ENCODE measurements around the gene KANSL2. TPM values are rescaled to one million over a fixed set of nuclear protein-coding genes. Genes with fewer than 3 reads are reported as not detected.

The KANSL2 gene
- total and polyA plus RNA-seq, 2 of the 4 experiments (the other 2 are of a cell fraction) = 25.2 to 47.5 TPM

GRCh38 chr12:48618541-48618940, 63.5 kb downstream of the KANSL2 start:
- no peaks in the 10 kb centered on the region for H3K4me1 ChIP-seq (ENCODE audit: control insufficient read depth, insufficient read depth, low read length)
- ChIA-PET POLR2A (ENCODE audit: unreplicated experiment) (no interaction called here), CTCF (interaction anchor here (0.6 to 1.5 kb wide), 8 partner anchors 9 to 423 kb away, joined by 3 to 10 read pairs (median 4); no protein-coding TSS in a partner anchor)
- no peak overlapping the region for H3K9ac ChIP-seq (ENCODE audit: low read depth, low read length)
- dilution Hi-C loops (cut with HindIII; ENCODE audit: low sequenced_read_pairs, unreplicated experiment) (no loop called here), in situ Hi-C loops (cut with MboI; ENCODE audit: low sequenced_read_pairs) (loop anchor here (5.0 kb wide), 1 partner anchor 76 kb away; no protein-coding TSS in a partner anchor), intact Hi-C loops (cut with micrococcal nuclease) (loop anchor here (1.0 to 10.0 kb wide), 6 partner anchors 76 to 654 kb away; partner anchors contain the start of gene TMEM106C)
- no peaks in the 10 kb centered on the region for H3K79me1 ChIP-seq (ENCODE audit: low read depth in 1 of 2, low read length in 2 of 2)
- no peak overlapping the region for H3K56ac ChIP-seq (ENCODE audit: extremely low read depth, insufficient read depth, low read length)
- H2BK120ac ChIP-seq (ENCODE audit: low read depth, low read length) = no peak overlapping the region
- peak overlapping the region; percentile 46 for H2AFZ ChIP-seq (replicated peaks; ENCODE audit: low read length, poor library complexity)
- TF ChIP-seq RAD21 (IDR thresholded peaks at IDR 0.05; ENCODE audit: low read length) (peak; percentile 91), FOS (IDR thresholded peaks at IDR 0.05; ENCODE audit: low read depth, low read length) (no peak), POLR2A (IDR thresholded peaks at IDR 0.05; ENCODE audit: low read depth, low read length) (no peak), NFE2L2 (IDR thresholded peaks at IDR 0.05; ENCODE audit: low read depth, low read length) (no peak), CTCF (conservative IDR thresholded peaks at IDR 0.05; ENCODE audit: low read depth, low read length) (peak; percentile 90), SMC3 (IDR thresholded peaks at IDR 0.05; ENCODE audit: low read depth, low read length) (peak; percentile 74)
- no peak overlapping the region for H4K5ac ChIP-seq (ENCODE audit: low read depth, low read length)
- no peak overlapping the region for H4K91ac ChIP-seq (ENCODE audit: insufficient read depth, low read depth, low read length)
- H3K36me3 ChIP-seq (ENCODE audit: control insufficient read depth, insufficient read depth, low read length) = no peaks in the 10 kb centered on the region
- ATAC-seq (ENCODE audit: low read depth) = peak; percentile 99
- H3K14ac ChIP-seq (replicated peaks; ENCODE audit: low read depth, low read length) = no peak overlapping the region
- H3K9me3 ChIP-seq (ENCODE audit: control insufficient read depth, insufficient read depth, low read length) = peaks cover under 1% of the 10 kb centered on the region; the same call in 1 of the 2 replicates
- no peak overlapping the region for H3K4me3 ChIP-seq (ENCODE audit: insufficient read depth, low read depth, low read length)
- no peak overlapping the region for H3K27ac ChIP-seq (ENCODE audit: insufficient read depth, low read length)
- H2BK15ac ChIP-seq (ENCODE audit: low read depth, low read length) = no peak overlapping the region
- H2AK9ac ChIP-seq (replicated peaks; ENCODE audit: low read depth, low read length, poor library complexity) = peak overlapping the region; percentile 46
- no peak overlapping the region for H2BK5ac ChIP-seq (ENCODE audit: low read depth, low read length, poor library complexity, severe bottlenecking)
- H3K9me1 ChIP-seq (ENCODE audit: insufficient read depth, low read length) = no peaks in the 10 kb centered on the region
- BruUV-seq (replicated peaks) = no TSS peak
- no peak overlapping the region for H3K4ac ChIP-seq (ENCODE audit: low read depth, low read length)
- H4K8ac ChIP-seq (ENCODE audit: low read depth in 2 of 2, low read length in 2 of 2) = no peak overlapping the region
- H3K23ac ChIP-seq (ENCODE audit: low read depth, low read length) = no peak overlapping the region
- H4K20me1 ChIP-seq (ENCODE audit: insufficient read depth, low read length) = no peaks in the 10 kb centered on the region
- no peak overlapping the region for H3K4me2 ChIP-seq (ENCODE audit: low read depth, low read length)
- H2BK20ac ChIP-seq (ENCODE audit: low read depth, low read length) = no peak overlapping the region
- H3K18ac ChIP-seq (ENCODE audit: low read depth, low read length) = no peak overlapping the region
- peaks cover 2% of the 10 kb centered on the region for H3K27me3 ChIP-seq (ENCODE audit: control insufficient read depth, insufficient read depth, low read length)
- DNase-seq = peak; percentile 72
- WGBS, 2 experiments (ENCODE audit: extremely low coverage in 2 of 2, insufficient read length in 1 of 2) = no CpG with 5 or more reads among the region's 7 CpGs
- no peak overlapping the region for H2AK5ac ChIP-seq (ENCODE audit: low read depth, low read length)

All from IMR-90 (cell line).